ENCODE results near the gene SLC35F6. TPM values are rescaled to one million over a fixed set of nuclear protein-coding genes. Genes with fewer than 3 reads are reported as not detected.
"Not testable (repeated sequence)": the region's sequence is repeated elsewhere in the genome, so short reads cannot be mapped to it uniquely, and the experiment has no call there.

SLC35F6 gene
- total RNA-seq, 1 donor, result 83.6 TPM

- Histone ChIP-seq H3K4me2 (ENCODE audit: insufficient read depth, low read length) (no peak overlapping the region), H3K9me3 (ENCODE audit: low read depth, low read length) (no peaks in the 10 kb centered on the region), H2AFZ (ENCODE audit: low read length) (no peak overlapping the region), H3K27me3 (ENCODE audit: insufficient read depth, low read length) (peaks cover 9% of the 10 kb centered on the region), H3K4me1 (ENCODE audit: insufficient read depth, low read length) (no peaks in the 10 kb centered on the region), H3K36me3 (ENCODE audit: insufficient read depth, low read length) (no peaks in the 10 kb centered on the region), H3K4me3 (ENCODE audit: insufficient read depth, low read length) (no peak overlapping the region), H3K27ac (ENCODE audit: low read depth, low read length) (no peak overlapping the region), H3K79me2 (ENCODE audit: insufficient read depth, low read length) (no peaks in the 10 kb centered on the region), H4K20me1 (ENCODE audit: insufficient read depth, low read length) (no peaks in the 10 kb centered on the region)
- no peak for DNase-seq (ENCODE audit: insufficient read length, low spot score, missing footprints)
- TF ChIP-seq, protein P1, sequence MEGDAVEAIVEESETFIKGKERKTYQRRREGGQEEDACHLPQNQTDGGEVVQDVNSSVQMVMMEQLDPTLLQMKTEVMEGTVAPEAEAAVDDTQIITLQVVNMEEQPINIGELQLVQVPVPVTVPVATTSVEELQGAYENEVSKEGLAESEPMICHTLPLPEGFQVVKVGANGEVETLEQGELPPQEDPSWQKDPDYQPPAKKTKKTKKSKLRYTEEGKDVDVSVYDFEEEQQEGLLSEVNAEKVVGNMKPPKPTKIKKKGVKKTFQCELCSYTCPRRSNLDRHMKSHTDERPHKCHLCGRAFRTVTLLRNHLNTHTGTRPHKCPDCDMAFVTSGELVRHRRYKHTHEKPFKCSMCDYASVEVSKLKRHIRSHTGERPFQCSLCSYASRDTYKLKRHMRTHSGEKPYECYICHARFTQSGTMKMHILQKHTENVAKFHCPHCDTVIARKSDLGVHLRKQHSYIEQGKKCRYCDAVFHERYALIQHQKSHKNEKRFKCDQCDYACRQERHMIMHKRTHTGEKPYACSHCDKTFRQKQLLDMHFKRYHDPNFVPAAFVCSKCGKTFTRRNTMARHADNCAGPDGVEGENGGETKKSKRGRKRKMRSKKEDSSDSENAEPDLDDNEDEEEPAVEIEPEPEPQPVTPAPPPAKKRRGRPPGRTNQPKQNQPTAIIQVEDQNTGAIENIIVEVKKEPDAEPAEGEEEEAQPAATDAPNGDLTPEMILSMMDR (IDR thresholded peaks at IDR 0.05; ENCODE audit: extremely low read depth, low read depth, low read length), result no peak
These were observed 48.6 kb downstream of the SLC35F6 start for GRCh38 chr2:26812731-26813130.

DNA sequence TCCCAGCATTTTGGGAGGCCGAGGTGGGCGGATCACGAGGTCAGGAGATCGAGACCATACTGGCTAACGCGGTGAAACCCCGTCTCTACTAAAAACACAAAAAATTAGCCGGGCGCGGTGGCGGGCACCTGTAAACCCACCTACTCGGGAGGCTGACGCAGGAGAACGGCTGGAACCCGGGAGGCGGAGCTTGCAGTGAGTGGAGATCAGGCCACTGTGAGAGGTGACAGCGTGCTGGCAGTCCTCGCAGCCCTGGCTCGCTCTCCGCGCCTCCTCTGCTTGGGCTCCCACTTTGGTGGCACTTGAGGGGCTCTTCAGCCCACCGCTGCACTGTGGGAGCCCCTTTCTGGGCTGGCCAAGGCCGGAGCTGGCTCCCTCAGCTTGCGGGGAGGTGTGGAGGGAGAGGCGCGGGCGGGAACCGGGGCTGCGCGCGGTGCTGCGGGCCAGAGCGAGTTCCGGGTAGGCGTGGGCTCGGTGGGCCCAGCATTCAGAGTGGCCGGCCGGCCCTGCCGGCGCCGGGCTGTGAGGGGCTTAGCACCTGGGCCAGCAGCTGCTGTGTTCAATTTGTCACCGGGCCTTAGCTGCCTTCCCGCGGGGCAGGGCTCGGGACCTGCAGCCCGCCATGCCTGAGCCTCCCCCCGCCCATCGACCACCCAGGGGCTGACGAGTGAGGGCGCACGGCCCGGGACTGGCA, 50.1 kb downstream of the SLC35F6 start:
- H2AFZ ChIP-seq (ENCODE audit: low read length); H4K20me1 ChIP-seq (ENCODE audit: insufficient read depth, low read length); H3K4me2 ChIP-seq (ENCODE audit: insufficient read depth, low read length); DNase-seq (ENCODE audit: insufficient read length, low spot score, missing footprints); H3K36me3 ChIP-seq (ENCODE audit: insufficient read depth, low read length); H3K27ac ChIP-seq (ENCODE audit: low read depth, low read length); H3K9me3 ChIP-seq (ENCODE audit: low read depth, low read length); H3K4me1 ChIP-seq (ENCODE audit: insufficient read depth, low read length); H3K79me2 ChIP-seq (ENCODE audit: insufficient read depth, low read length); H3K4me3 ChIP-seq (ENCODE audit: insufficient read depth, low read length): not testable (repeated sequence)
- peaks cover 13% of the 10 kb centered on the region for H3K27me3 ChIP-seq (ENCODE audit: insufficient read depth, low read length)

DNA sequence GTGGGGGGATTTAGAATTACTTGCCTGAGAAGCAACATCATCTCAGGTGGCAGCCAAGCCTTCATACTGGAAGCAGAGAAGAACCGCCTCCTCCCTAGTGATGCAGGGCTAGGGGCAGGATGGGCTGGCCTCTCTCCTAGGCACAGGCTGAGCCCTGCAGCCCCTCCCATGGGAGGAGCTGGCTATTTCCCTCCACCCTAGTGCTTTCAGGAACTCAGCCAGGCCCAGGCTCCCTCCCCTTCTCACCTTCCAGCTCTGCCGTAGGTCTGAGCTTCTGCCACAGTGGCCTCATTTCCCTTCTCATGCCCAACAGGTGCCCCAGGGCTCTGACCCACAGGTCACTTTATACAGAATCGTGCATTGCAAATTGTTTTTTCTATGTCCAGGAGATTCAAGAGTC, 52.8 kb downstream of the SLC35F6 start:
- peak; percentile 75 for DNase-seq (ENCODE audit: insufficient read length, low spot score, missing footprints)
- Histone ChIP-seq H4K20me1 (ENCODE audit: insufficient read depth, low read length) (no peaks in the 10 kb centered on the region), H2AFZ (ENCODE audit: low read length) (no peak overlapping the region), H3K36me3 (ENCODE audit: insufficient read depth, low read length) (no peaks in the 10 kb centered on the region), H3K27me3 (ENCODE audit: insufficient read depth, low read length) (peaks cover 18% of the 10 kb centered on the region), H3K27ac (ENCODE audit: low read depth, low read length) (no peak overlapping the region), H3K4me1 (ENCODE audit: insufficient read depth, low read length) (no peaks in the 10 kb centered on the region), H3K4me2 (ENCODE audit: insufficient read depth, low read length) (no peak overlapping the region), H3K4me3 (ENCODE audit: insufficient read depth, low read length) (no peak overlapping the region), H3K79me2 (ENCODE audit: insufficient read depth, low read length) (no peaks in the 10 kb centered on the region), H3K9me3 (ENCODE audit: low read depth, low read length) (no peaks in the 10 kb centered on the region)
- TF ChIP-seq, protein P1 (IDR thresholded peaks at IDR 0.05; ENCODE audit: extremely low read depth, low read depth, low read length), result no peak

GRCh38 chr2:26818255-26818654, 54.2 kb downstream of the SLC35F6 start:
- H3K9me3 ChIP-seq (ENCODE audit: low read depth, low read length), result no peaks in the 10 kb centered on the region
- DNase-seq (ENCODE audit: insufficient read length, low spot score, missing footprints), result no peak
- no peak overlapping the region for H2AFZ ChIP-seq (ENCODE audit: low read length)
- H3K36me3 ChIP-seq (ENCODE audit: insufficient read depth, low read length), result no peaks in the 10 kb centered on the region
- H3K4me3 ChIP-seq (ENCODE audit: insufficient read depth, low read length), result no peak overlapping the region
- H4K20me1 ChIP-seq (ENCODE audit: insufficient read depth, low read length), result no peaks in the 10 kb centered on the region
- H3K79me2 ChIP-seq (ENCODE audit: insufficient read depth, low read length), result no peaks in the 10 kb centered on the region
- H3K27ac ChIP-seq (ENCODE audit: low read depth, low read length), result no peak overlapping the region
- no peak overlapping the region for H3K4me2 ChIP-seq (ENCODE audit: insufficient read depth, low read length)
- no peaks in the 10 kb centered on the region for H3K4me1 ChIP-seq (ENCODE audit: insufficient read depth, low read length)
- peaks cover 18% of the 10 kb centered on the region for H3K27me3 ChIP-seq (ENCODE audit: insufficient read depth, low read length)
- TF ChIP-seq, protein P1 (IDR thresholded peaks at IDR 0.05; ENCODE audit: extremely low read depth, low read depth, low read length), result no peak
